AG09319 (cell line): Measurements from ENCODE around the gene ZMAT3.

Experiments
- DNase-seq: peaks from one replicate; pipeline ENCODE4 v3.0.0-alpha.2; 2010; ENCODE audit warnings: low read depth; ENCODE audit errors: extremely low read depth
- TF ChIP-seq, protein P1 (sequence below): IDR thresholded peaks from 2 replicates; pipeline ENCODE4 v1.5.1; 2011; ENCODE audit warnings: low read depth, mild to moderate bottlenecking, inconsistent platforms, low read length, moderate library complexity

Gene ZMAT3

DNA sequence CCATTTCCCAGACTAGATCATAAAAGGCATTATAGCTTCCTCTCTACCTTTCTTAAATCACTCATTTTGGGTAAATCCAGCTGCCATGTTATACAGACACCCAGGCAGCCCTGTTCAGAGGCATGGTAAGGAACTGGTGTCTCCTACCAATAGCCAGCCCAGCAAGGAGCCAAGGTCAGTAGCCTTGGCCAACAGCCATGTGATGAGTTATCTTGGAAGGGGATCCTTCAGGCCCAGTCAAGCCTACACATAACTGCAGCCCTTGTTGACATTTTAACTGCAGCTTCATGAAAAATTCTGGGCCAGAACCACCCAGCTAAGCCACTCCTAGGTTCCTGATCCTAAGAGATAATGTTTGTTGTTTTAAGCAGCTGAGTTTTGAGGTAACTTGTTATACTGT is 29.0 kb upstream of the ZMAT3 start:
- no peak for DNase-seq
- TF ChIP-seq, protein P1, sequence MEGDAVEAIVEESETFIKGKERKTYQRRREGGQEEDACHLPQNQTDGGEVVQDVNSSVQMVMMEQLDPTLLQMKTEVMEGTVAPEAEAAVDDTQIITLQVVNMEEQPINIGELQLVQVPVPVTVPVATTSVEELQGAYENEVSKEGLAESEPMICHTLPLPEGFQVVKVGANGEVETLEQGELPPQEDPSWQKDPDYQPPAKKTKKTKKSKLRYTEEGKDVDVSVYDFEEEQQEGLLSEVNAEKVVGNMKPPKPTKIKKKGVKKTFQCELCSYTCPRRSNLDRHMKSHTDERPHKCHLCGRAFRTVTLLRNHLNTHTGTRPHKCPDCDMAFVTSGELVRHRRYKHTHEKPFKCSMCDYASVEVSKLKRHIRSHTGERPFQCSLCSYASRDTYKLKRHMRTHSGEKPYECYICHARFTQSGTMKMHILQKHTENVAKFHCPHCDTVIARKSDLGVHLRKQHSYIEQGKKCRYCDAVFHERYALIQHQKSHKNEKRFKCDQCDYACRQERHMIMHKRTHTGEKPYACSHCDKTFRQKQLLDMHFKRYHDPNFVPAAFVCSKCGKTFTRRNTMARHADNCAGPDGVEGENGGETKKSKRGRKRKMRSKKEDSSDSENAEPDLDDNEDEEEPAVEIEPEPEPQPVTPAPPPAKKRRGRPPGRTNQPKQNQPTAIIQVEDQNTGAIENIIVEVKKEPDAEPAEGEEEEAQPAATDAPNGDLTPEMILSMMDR = no peak

DNA sequence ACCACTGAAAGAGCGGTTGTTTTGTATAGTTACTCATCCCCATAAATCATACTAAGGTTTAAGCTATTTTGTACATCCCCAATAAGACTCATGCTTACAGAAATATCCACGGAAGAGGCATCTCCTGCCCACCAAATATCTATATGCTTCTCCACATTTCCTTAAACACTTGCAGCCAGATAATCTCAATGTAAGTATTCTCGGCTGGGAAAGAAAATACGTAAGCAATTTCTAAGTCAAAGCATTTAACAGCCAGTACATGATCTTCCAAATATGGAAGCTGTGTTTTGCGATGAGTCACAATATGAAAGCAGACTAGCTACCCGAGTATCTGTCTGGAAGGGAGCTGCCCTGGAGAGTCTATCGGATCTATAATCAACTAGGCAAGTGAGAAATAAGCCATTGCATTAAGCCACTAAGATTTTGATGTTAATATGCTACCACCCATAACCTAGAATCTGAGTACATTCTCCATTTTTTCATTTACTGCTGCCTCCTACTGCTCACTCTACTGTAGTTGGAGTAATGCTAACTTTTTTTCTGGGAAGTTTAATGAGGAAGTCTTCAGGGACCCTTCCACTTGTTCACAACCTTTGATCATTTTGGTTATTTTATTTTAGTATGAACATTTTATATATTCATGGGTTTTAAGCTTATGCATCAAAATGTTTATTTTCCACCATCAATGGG is 26.9 kb upstream of the ZMAT3 start:
- no peak for DNase-seq
- TF ChIP-seq, protein P1 = peak; percentile 4; the same call in 1 of the 2 replicates

DNA sequence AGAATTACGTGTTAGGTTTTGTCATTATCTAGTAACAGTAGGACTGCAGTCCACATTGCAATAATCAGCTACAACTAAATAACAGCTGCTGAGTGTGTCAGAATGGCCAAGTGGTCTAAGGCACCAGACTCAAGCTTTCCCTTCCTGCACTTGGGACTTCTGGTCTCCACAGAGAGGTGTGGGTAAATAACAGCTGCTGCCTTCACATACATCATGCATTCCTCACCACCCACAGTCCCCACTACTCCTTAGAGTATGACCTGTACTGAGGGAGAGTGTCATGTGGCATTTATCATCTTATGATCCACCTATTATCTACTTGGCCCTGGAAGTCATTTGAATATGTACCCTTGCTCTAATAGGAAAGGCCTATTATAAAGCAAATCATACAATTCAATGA is 22.2 kb upstream of the ZMAT3 start:
- TF ChIP-seq, protein P1 = no peak
- DNase-seq = no peak

DNA sequence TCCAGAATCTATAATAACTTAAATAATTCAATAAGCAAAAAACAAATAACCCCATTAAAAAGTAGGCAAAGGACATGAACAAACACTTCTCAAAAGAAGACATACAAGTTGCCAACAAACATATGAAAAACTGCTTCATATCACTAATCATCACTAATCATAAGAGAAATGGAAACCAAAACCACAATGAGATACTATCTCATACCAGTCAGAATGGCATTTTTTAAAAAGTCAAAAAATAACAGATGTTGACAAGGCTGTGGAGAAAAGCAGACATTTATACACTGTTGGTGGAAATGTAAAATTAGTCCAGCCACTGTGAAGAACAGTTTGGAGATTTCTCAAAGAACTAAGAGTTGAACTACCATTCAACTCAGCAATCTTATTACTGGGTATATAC is 19.5 kb upstream of the ZMAT3 start:
- no peak for DNase-seq

DNA sequence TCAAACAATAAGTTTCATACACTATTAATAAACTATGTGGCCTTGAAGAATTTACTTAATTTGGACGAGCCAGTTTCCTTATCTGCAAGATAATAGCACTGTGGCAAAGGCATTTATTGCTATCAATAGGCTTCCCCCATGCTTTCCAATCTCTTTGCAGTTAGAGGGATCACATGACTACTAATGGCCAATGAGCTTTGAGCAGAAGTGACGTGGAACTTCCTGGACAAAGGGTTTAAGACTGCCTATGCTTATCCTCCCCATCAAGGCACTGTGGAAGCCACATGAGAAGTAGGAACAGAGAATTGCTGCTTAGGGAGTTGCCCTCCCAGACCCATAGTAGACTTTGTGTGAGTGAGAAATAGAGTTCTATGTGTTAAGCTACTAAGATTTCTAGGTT is 16.7 kb upstream of the ZMAT3 start:
- TF ChIP-seq, protein P1 = no peak
- DNase-seq = no peak

More for the DNA sequence above, 19.5 kb upstream of the ZMAT3 start:
- TF ChIP-seq, protein P1 = no peak

DNA sequence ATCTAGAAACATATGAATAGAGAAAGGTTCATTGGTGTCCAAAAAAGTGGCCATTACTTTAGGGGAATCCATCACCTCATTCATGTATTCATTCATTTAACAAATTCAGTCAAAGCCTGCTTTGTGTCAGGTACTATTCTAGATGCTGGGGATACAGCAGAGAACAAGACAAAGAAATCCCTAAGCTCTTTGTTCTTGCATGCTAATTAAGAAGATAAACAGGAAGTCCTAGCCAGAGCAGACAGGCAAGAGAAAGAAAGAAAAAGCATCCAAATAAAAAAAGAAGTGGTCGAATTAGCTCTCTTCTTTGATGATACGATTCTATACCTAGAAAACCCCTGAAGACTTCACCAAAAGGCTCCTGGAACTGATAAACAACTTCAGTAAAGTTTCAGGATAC is 12.4 kb upstream of the ZMAT3 start:
- TF ChIP-seq, protein P1 = no peak

DNA sequence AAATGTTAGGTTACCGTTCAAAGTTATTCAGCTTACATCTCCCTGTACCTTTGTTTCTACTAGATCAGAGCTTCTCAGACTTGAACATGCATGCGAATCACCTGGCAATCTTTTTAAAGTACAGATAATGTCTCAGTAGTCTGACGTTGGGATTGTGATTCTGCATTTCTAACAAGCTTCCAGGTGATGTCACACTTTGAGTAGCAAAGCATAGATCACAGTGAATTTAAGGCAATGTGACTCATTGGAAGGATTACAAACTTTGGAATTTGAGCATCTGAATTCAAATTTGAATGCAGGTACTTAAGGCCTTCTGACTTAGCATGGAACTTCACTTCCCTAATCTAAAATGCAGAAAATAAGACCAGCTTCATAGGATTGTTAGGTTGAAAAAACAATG is 10.8 kb upstream of the ZMAT3 start:
- TF ChIP-seq, protein P1 = no peak
- no peak for DNase-seq

More for the DNA sequence above, 12.4 kb upstream of the ZMAT3 start:
- DNase-seq = no peak
